NK-92 (cell line): ENCODE measurements around the gene MBNL1.
"Not testable (repeated sequence)": the region's sequence is repeated elsewhere in the genome, so short reads cannot be mapped to it uniquely, and the experiment has no call there.

Source experiments
- DNase-seq: peaks from one replicate; lab custom pipeline; 2025; ENCODE audit not compliant: unreplicated experiment; lab: John Stamatoyannopoulos, UW

MBNL1 gene

GRCh38 chr3:152372633-152373032 lies 103.9 kb downstream of the MBNL1 start:
- not testable (repeated sequence) for DNase-seq

GRCh38 chr3:152373379-152373778 lies 104.7 kb downstream of the MBNL1 start:
- DNase-seq: no peak

- DNase-seq: no peak
Measured at GRCh38 chr3:152374262-152374990, 105.7 kb downstream of the MBNL1 start.

- no peak for DNase-seq
Measured at GRCh38 chr3:152375546-152375945, 106.8 kb downstream of the MBNL1 start.

- no peak for DNase-seq
Measured at GRCh38 chr3:152376351-152377183, 107.8 kb downstream of the MBNL1 start.

GRCh38 chr3:152377184-152377570 lies 108.4 kb downstream of the MBNL1 start:
- no peak for DNase-seq

GRCh38 chr3:152379415-152380042 lies 110.8 kb downstream of the MBNL1 start:
- no peak for DNase-seq

- no peak for DNase-seq
Measured at GRCh38 chr3:152380043-152380442, 111.3 kb downstream of the MBNL1 start.

- DNase-seq: no peak
Measured at GRCh38 chr3:152381881-152382295, 113.2 kb downstream of the MBNL1 start.

GRCh38 chr3:152382312-152383135 lies 113.8 kb downstream of the MBNL1 start:
- no peak for DNase-seq

- no peak for DNase-seq
Measured at GRCh38 chr3:152383136-152383606, 114.4 kb downstream of the MBNL1 start.

GRCh38 chr3:152384412-152384811 lies 115.7 kb downstream of the MBNL1 start:
- no peak for DNase-seq

GRCh38 chr3:152385761-152386160 lies 117.0 kb downstream of the MBNL1 start:
- no peak for DNase-seq

GRCh38 chr3:152386208-152386607 lies 117.5 kb downstream of the MBNL1 start:
- no peak for DNase-seq

- no peak for DNase-seq
Measured at GRCh38 chr3:152388631-152389030, 119.9 kb downstream of the MBNL1 start.

GRCh38 chr3:152389316-152389934 lies 120.7 kb downstream of the MBNL1 start:
- no peak for DNase-seq

- DNase-seq: no peak
Measured at GRCh38 chr3:152390647-152391046, 121.9 kb downstream of the MBNL1 start.

- no peak for DNase-seq
Measured at GRCh38 chr3:152391671-152392070, 122.9 kb downstream of the MBNL1 start.

GRCh38 chr3:152392272-152392880 lies 123.6 kb downstream of the MBNL1 start:
- no peak for DNase-seq

- DNase-seq: no peak
Measured at GRCh38 chr3:152394246-152394645, 125.5 kb downstream of the MBNL1 start.
